ENCODE measurements around the gene EDDM13. TPM values are rescaled to one million over a fixed set of nuclear protein-coding genes. Genes with fewer than 3 reads are reported as not detected.

EDDM13 gene
- total and polyA plus RNA-seq, 10 of the 15 experiments (the other 5 are each of a cell fraction or from before 2014, with no cell fraction given) = 0.15 to 0.37 TPM; not detected in 8

DNA sequence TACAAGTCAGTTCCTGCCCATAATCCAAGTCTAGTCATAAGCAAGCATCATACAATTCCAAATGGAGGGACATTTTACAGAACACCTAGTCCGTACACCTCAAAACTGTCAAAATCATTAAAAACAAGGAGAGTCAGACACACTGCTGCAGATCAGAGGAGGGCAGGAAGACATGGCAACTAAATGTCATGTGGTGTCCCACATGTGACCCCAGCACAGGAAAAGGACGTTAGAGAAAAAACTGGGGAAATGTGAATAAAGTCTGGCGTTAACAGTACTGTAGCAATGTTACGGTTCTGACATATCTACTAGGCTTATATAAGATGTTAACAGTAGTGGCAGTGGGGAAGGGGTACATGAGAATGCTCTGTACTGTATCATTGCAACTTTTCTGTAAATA is 39.8 kb downstream of the EDDM13 start:
- WGBS (ENCODE audit: insufficient coverage, insufficient replicate concordance, low lambda C conversion rate, missing lambda C conversion rate) = 94% methylated on average over 4 of the region's 4 CpGs
- in situ Hi-C loops (cut with MboI) (loop anchor here (5.0 kb wide), 1 partner anchor 660 kb away; no protein-coding TSS in a partner anchor), intact Hi-C loops (cut with micrococcal nuclease; ENCODE audit: unreplicated experiment) (no loop called here)
- ChIA-PET SMC1A (ENCODE audit: uncharacterized antibody, unreplicated experiment) (interaction anchor here (2.0 kb wide), 1 partner anchor 21 kb away, joined by 8 read pairs; no protein-coding TSS in a partner anchor), RAD21 (ENCODE audit: unreplicated experiment) (interaction anchor here (1.3 to 3.7 kb wide), 2 partner anchors 21 to 59 kb away, joined by 3 to 16 read pairs; no protein-coding TSS in a partner anchor), POLR2A (no interaction called here), CTCF (interaction anchor here (7.2 to 10.4 kb wide), 2 partner anchors 21 to 60 kb away, joined by 65 to 88 read pairs; no protein-coding TSS in a partner anchor)
- FAIRE-seq (no peak), DNase-seq (ENCODE audit: low read depth, low spot score) (no peak), ATAC-seq (no peak)
- Histone ChIP-seq H3K27me3 (replicated peaks in 1 of 2; ENCODE audit: control insufficient read depth in 2 of 2, insufficient read depth in 2 of 2, low read length in 1 of 2) (no peaks in the 10 kb centered on the region), H3K36me3 (ENCODE audit: control insufficient read depth in 2 of 2, insufficient read depth in 2 of 2, low read length in 1 of 2) (peaks cover 0 to 3% of the 10 kb centered on the region in 2 experiments; a peak in 1 of 4 replicates), H4K20me1 (ENCODE audit: control insufficient read depth, insufficient read depth) (no peaks in the 10 kb centered on the region), H3K79me2 (ENCODE audit: control insufficient read depth, insufficient read depth, low read length) (no peaks in the 10 kb centered on the region), H3K4me2 (ENCODE audit: control insufficient read depth, insufficient read depth) (no peak overlapping the region), H2AFZ (ENCODE audit: control insufficient read depth, low read depth, low read length) (no peak overlapping the region), H3K9me3 (replicated peaks; ENCODE audit: control insufficient read depth, insufficient read depth, low read length) (no peaks in the 10 kb centered on the region; the same call in 2 of the 3 replicates), H3K4me1 (ENCODE audit: control insufficient read depth, insufficient read depth, low read length) (peaks cover 3% of the 10 kb centered on the region), H3K9ac (ENCODE audit: control insufficient read depth, insufficient read depth, low read length) (no peak overlapping the region), H3K27ac (ENCODE audit: control insufficient read depth, insufficient read depth) (no peak overlapping the region), H3K4me3 (no peak overlapping the region)
- TF ChIP-seq GATAD2B (conservative IDR thresholded peaks at IDR 0.05; ENCODE audit: low read depth) (no peak), REST (IDR thresholded peaks at IDR 0.05; ENCODE audit: low read depth, low read length) (no peak), USF2 (IDR thresholded peaks at IDR 0.05; ENCODE audit: borderline replicate concordance, low read depth, low read length) (peak; percentile 39; the same call in 1 of the 2 replicates), CREM (IDR thresholded peaks at IDR 0.05; ENCODE audit: low read depth) (no peak), RAD51 (IDR thresholded peaks at IDR 0.05) (peak; percentile 86)
- no TSS peak for BruUV-seq (replicated peaks)
